Heart right ventricle (tissue), 16 donors: ENCODE measurements around the gene SNAP23. TPM values are rescaled to one million over a fixed set of nuclear protein-coding genes. Genes with fewer than 3 reads are reported as not detected.

Experiments used
- ATAC-seq, 8 donors: fragments of 200-7000 bp; cut with Tn5 transposase; one replicate each; pipeline ENCODE4 v1.9.1; 2020; ENCODE audit warnings: mild to moderate bottlenecking in 8 of 8, moderate library complexity in 8 of 8, moderate number of reproducible peaks in 1 of 8
- DNase-seq, 2 donors: peaks; one replicate each; pipeline ENCODE4 v3.0.0-alpha.2; 2020
- H3K27ac ChIP-seq, 10 donors: fragments of 200-600 bp; sonication (generic) in 2 of 10; one replicate each; pipeline versions ENCODE4 v1.5.0 to v1.8.0; 2020 to 2022; ENCODE audit warnings: mild to moderate bottlenecking in 3 of 10
- H3K27me3 ChIP-seq, 7 donors: fragments of 200-600 bp; one replicate each; pipeline ENCODE4 v1.8.0; 2021 to 2022; ENCODE audit warnings: mild to moderate bottlenecking in 2 of 7
- H3K36me3 ChIP-seq, 9 donors: fragments of 200-600 bp; sonication (generic) in 1 of 9; one replicate each; pipeline versions ENCODE4 v1.5.0 to v1.8.0; 2020 to 2022; ENCODE audit warnings: mild to moderate bottlenecking in 2 of 9
- H3K4me1 ChIP-seq, 9 donors: fragments of 200-600 bp; sonication (generic) in 1 of 9; one replicate each; pipeline versions ENCODE4 v1.5.0 to v1.8.0; 2020 to 2022; ENCODE audit warnings: mild to moderate bottlenecking in 4 of 9
- H3K4me3 ChIP-seq, 10 donors: fragments of 200-600 bp; sonication (generic) in 2 of 10; one replicate each; pipeline versions ENCODE4 v1.5.0 to v1.8.0; 2020 to 2022; ENCODE audit warnings: mild to moderate bottlenecking in 7 of 10, moderate library complexity in 2 of 10
- H3K9me3 ChIP-seq, 11 donors: fragments of 200-600 bp in 10 of 11; sonication (generic) in 2 of 11; one replicate each; pipeline versions ENCODE4 v1.5.0 to v1.8.0; 2013 to 2022; ENCODE audit warnings: mild to moderate bottlenecking in 2 of 11, control low read depth in 1 of 11, moderate library complexity in 1 of 11
- WGBS, 2 donors: extraction: QIAGEN DNeasy Blood & Tissue Kit; methylation state at CpG; one replicate each; pipeline ENCODE4 v1.1.7; 2013; ENCODE audit warnings: inconsistent platforms in 1 of 2; 5-methylcytosine and 5-hydroxymethylcytosine counted together
- intact Hi-C, 10 donors: fragments of 100-400 bp; cut with DNase I; formaldehyde crosslinking; loops; one replicate each; pipeline versions ENCODE4 v1.11.1 to v1.14.2; 2022
- polyA plus RNA-seq, 2 donors: library from polyadenylated mRNA; stranded (reverse); fragments of 200-250 nt; gene quantifications; one replicate each; pipeline ENCODE4 v1.2.3, GENCODE V29; 2013
- total RNA-seq, 10 donors: library from RNA; stranded (reverse); fragmentation: NEBNext Ultra II Directional in 3 of 10; extraction: Animal tissue kit (Norgen Biotek cat#: 25700) in 3 of 10; gene quantifications; one replicate each; pipeline versions ENCODE4 v1.2.1 to v1.2.4, GENCODE V29; 2021 to 2023
- TF ChIP-seq, protein P1 (sequence below), 9 donors: fragments of 200-600 bp; sonication (generic) in 2 of 9; IDR thresholded peaks; one replicate each; pipeline versions ENCODE4 v1.5.0 to v1.8.0; 2021 to 2022; ENCODE audit warnings: antibody characterized with exemption in 9 of 9, mild to moderate bottlenecking in 5 of 9, moderate library complexity in 1 of 9
- donor health status: Arrhythmogenic right ventricular cardiomyopathy.
- donor health status: ischemic (EF 13 %, LVEDD 7.1; RV severe dilation, severe dysfunction).
- donor health status: healthy with polysubstance abuse.
- donor health status: DM: no; HTN: yes; CAD: no.
- donor health status: DM: no; HTN: no; CAD: no.
- donor health status: ischemic (EF 25% LVEDD 6.9; RV normal size, moderate dysfunction).
- donor health status: ischemic (EF 25% LVEDD 5.7; RV mildly dilated, moderate dysfunction).
- donor health status: healthy.
- donor health status: DM: yes; HTN: yes; CAD: no.
- donor health status: Ischemic cardiomyopathy.
- donor health status: ischemic (EF 35%, LVEDD 5.7; RV mildly dilated, moderate dysfunction).
- donor health status: nonischemic (EF 11% LVEDD 7.7; RV severe dilation, severe dysfunction).
- donor health status: DM: yes; HTN: yes; CAD: no.
- donor health status: PGD.
- donor health status: ischemic (EF 29% LVEDD 5.4; RV normal size, mild dysfunction).
- donor health status: nonischemic (EF 23%, LVEDD 6.1; RV moderate dilation, normal function).

SNAP23 gene
- total and polyA plus RNA-seq, 12 donors: 24.8 to 87.9 (median 46.6) TPM

DNA sequence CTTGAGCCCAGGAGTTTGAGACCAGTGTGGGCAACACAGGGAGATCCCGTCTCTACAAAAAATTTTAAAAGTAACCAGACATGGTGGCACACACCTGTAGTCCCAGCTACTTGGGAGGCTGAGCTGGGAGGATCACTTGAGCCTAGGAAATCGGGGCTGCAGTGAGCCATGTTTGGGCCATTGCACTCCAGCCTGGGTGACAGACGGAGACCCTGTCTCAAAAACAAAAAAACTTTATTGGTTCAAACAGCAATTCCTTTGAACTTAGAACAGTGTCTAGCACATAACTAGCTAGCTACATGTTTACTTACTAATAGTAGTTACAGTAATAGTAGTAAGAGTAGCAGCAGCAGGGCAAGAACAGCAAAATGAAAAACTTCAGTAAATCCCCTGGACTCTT lies 63.3 kb downstream of the SNAP23 start:
- H3K9me3 ChIP-seq: no peaks in the 10 kb centered on the region
- no peaks in the 10 kb centered on the region for H3K4me1 ChIP-seq
- H3K4me3 ChIP-seq: no peak overlapping the region
- H3K27ac ChIP-seq: no peak overlapping the region
- WGBS, 2 donors: 96 to 97% methylated on average over 3 of the region's 3 CpGs
- intact Hi-C loops: loop anchor here in 2 of 10 donors (10.0 kb wide), 1 partner anchor 96 kb away; no protein-coding TSS in a partner anchor
- DNase-seq (no peak), ATAC-seq (peak in 1 of 8 donors; percentile 41)
- peaks cover 0 to 64% (median 32%) of the 10 kb centered on the region in 9 donors for H3K36me3 ChIP-seq
- TF ChIP-seq, protein P1, sequence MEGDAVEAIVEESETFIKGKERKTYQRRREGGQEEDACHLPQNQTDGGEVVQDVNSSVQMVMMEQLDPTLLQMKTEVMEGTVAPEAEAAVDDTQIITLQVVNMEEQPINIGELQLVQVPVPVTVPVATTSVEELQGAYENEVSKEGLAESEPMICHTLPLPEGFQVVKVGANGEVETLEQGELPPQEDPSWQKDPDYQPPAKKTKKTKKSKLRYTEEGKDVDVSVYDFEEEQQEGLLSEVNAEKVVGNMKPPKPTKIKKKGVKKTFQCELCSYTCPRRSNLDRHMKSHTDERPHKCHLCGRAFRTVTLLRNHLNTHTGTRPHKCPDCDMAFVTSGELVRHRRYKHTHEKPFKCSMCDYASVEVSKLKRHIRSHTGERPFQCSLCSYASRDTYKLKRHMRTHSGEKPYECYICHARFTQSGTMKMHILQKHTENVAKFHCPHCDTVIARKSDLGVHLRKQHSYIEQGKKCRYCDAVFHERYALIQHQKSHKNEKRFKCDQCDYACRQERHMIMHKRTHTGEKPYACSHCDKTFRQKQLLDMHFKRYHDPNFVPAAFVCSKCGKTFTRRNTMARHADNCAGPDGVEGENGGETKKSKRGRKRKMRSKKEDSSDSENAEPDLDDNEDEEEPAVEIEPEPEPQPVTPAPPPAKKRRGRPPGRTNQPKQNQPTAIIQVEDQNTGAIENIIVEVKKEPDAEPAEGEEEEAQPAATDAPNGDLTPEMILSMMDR (IDR thresholded peaks at IDR 0.05): no peak
- H3K27me3 ChIP-seq: no peaks in the 10 kb centered on the region

DNA sequence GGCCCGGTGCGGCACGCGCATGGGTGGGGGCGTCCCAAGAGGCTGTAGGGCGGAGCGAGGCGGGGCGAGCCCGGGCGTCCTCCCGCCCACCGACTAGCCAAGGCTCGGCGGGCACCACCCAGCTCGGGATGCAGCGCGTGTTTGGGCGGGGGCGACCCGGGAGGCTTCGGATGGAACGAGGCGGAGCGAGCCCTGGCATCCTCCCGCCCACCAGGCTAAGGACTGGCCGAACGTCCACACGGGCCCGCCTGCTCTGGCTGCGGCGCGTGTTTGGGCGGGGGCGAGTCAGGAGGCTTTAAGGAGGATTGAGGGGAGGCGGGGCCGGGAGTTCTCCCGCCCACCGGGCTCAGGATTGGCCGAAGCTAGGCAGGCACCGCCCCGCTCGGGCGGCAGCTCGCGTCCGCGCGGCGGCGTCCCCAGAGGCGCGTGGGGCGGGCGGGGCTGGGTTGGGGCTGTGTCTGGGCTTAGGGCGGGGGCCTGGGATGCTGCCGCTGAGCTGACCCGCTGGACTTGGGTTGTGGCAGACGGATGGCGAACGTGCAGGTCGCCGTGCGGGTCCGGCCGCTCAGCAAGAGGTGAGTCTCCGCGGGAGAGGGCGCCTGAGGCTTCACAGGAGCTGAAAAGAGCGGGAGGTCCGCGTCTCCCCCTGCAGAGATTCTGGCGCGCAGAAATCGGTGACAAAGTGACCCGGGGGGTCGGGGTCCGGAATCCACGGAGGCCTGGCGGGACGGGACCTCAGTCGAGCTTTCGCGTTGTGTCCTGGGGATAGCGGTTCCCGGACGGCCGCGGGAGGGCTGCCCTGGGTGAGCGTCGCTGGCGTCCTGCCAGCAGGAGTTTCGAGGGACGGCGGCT lies 80.0 kb downstream of the SNAP23 start, which contains the start of gene STARD9:
Gene STARD9, plus strand, starts transcription at position 419 of the 852 bp plus-strand sequence. Its CDS starts 110 bp downstream, at position 529.
- Histone ChIP-seq H3K9me3 (no peaks in the 10 kb centered on the region), H3K4me1 (peaks cover 0 to 50% (median 44%) of the 10 kb centered on the region in 9 donors), H3K27ac (peak within 1 kb of the TSS; percentile 37 to 95 (median 90)), H3K4me3 (peak within 1 kb of the TSS; percentile 47 to 96 (median 91)), H3K27me3 (no peaks in the 10 kb centered on the region), H3K36me3 (peaks cover 0 to 2% (median 0%) of the 10 kb centered on the region in 9 donors)
- ATAC-seq (peak; percentile 96 to 99 (median 97)), DNase-seq (peak; percentile 98 to 99)
- intact Hi-C loops: loop anchor here in 1 of 10 donors (1.0 to 10.0 kb wide), 4 partner anchors 13 to 81 kb away; partner anchors contain the start of genes HAUS2, LRRC57, SNAP23 and ZNF106
- WGBS, 2 donors: 0% methylated on average over 81 to 95 of the region's 95 CpGs
- TF ChIP-seq, protein P1 (IDR thresholded peaks at IDR 0.05): peak in 1 of 9 donors; percentile 28

DNA sequence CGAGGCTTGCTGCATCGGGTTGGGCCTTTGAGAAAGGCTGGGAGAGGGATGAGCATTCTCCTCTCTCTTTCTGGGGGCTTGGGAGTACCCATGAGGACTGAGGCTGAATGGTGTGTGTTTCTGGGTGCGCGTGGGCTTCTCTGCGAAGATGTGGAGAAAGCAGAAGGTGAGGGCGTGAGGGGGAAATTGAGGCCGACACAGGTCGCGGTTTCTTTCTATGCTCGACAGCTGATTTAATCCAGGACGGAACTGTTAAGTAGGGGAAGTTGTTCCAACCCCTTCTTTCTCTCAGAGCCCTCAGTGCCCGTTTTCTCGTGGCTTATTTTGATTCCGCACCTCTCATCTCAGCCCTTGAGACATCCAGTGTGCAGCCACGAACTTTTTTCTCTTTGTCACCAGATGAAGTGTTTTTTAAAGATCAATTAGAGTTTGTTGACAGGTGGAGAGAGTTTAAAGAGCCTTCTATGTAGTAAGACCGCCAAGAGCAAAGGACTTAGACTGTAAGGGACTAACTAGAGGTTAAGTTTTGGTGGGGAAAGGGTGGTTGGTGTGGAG lies 80.7 kb downstream of the SNAP23 start:
- H3K27me3 ChIP-seq: no peaks in the 10 kb centered on the region
- peak overlapping the region; percentile 47 to 96 (median 91) for H3K4me3 ChIP-seq
- ATAC-seq (no peak), DNase-seq (no peak)
- intact Hi-C loops: loop anchor here in 1 of 10 donors (1.0 to 10.0 kb wide), 3 partner anchors 12 to 81 kb away; partner anchors contain the start of genes SNAP23 and ZNF106
- TF ChIP-seq, protein P1 (IDR thresholded peaks at IDR 0.05): no peak
- H3K4me1 ChIP-seq: peaks cover 0 to 53% (median 50%) of the 10 kb centered on the region in 9 donors
- WGBS, 2 donors: 4 to 7% methylated on average over 16 of the region's 16 CpGs
- H3K9me3 ChIP-seq: no peaks in the 10 kb centered on the region
- H3K36me3 ChIP-seq: no peaks in the 10 kb centered on the region
- peak overlapping the region; percentile 37 to 95 (median 90) for H3K27ac ChIP-seq

DNA sequence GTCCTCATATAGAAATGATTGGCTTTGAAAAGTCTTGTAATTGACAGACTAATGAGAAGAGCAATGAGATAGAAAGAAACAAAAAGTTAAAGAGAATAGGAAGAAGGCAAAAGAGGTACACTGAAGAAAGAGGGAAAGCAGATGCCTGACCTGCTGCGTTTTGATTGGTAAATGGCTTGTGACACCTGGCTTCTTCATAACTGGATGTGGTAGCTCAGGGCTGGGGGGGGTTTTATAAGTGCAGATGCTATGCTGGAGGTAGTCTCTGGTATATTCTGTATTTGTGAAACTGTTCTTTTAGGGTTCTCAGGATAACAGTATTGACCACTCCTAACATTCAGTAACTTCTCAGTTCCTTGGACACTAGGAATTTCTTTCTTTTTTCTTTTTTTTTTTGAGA lies 81.3 kb downstream of the SNAP23 start:
- intact Hi-C loops: loop anchor here in 1 of 10 donors (1.0 to 10.0 kb wide), 3 partner anchors 12 to 82 kb away; partner anchors contain the start of genes SNAP23 and ZNF106
- H3K36me3 ChIP-seq: no peaks in the 10 kb centered on the region
- no peak for ATAC-seq
- H3K4me1 ChIP-seq: peaks cover 0 to 58% (median 53%) of the 10 kb centered on the region in 9 donors
- peak overlapping the region in 7 of 10 donors; percentile 47 to 96 (median 90) for H3K4me3 ChIP-seq
- no peak for DNase-seq
- no peaks in the 10 kb centered on the region for H3K9me3 ChIP-seq
- WGBS, 2 donors: 75 to 84% methylated on average over 1 of the region's 1 CpG
- TF ChIP-seq, protein P1 (IDR thresholded peaks at IDR 0.05): no peak
- peak overlapping the region in 5 of 10 donors; percentile 22 to 95 (median 41) for H3K27ac ChIP-seq
- no peaks in the 10 kb centered on the region for H3K27me3 ChIP-seq
